ENCODE measurements around the gene TSHZ2.

DNA sequence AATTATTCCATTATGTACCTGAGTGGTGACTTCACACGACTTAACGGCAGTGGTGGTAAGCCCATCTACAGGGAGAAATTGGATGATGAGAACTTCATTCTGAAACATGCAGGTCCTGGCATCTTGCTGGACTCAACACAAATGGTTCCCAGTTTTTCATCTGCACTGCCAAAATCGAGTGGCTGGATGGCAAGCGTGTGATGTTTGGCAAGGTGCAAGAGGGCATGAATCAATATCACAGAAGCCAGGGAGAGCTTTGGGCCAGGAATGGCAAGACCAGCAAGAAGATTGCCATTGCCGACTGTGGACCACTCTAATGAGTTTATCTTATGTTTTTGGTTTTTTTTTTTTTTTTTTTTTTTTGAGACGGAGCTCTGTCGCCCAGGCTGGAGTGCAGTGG lies 449.2 kb downstream of the TSHZ2 start:
- TF ChIP-seq, protein P1, sequence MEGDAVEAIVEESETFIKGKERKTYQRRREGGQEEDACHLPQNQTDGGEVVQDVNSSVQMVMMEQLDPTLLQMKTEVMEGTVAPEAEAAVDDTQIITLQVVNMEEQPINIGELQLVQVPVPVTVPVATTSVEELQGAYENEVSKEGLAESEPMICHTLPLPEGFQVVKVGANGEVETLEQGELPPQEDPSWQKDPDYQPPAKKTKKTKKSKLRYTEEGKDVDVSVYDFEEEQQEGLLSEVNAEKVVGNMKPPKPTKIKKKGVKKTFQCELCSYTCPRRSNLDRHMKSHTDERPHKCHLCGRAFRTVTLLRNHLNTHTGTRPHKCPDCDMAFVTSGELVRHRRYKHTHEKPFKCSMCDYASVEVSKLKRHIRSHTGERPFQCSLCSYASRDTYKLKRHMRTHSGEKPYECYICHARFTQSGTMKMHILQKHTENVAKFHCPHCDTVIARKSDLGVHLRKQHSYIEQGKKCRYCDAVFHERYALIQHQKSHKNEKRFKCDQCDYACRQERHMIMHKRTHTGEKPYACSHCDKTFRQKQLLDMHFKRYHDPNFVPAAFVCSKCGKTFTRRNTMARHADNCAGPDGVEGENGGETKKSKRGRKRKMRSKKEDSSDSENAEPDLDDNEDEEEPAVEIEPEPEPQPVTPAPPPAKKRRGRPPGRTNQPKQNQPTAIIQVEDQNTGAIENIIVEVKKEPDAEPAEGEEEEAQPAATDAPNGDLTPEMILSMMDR (conservative IDR thresholded peaks at IDR 0.05 in 1 of 2, IDR thresholded peaks at IDR 0.05 in 1 of 2; ENCODE audit: extremely low read depth in 1 of 2, insufficient read depth in 1 of 2, low read depth in 1 of 2, low read length in 2 of 2), result no peak
- TF ChIP-seq EZH2 (IDR thresholded peaks at IDR 0.05; ENCODE audit: borderline replicate concordance, low read length), result no peak
